Activated effector memory CD4-positive, alpha-beta T cell treated with anti-CD3 and anti-CD28 coated beads, Interleukin-2, amount 50 U/mL, for 16 hours (primary cell): ENCODE data around the gene PSMC1.
"Not testable (repeated sequence)": the region's sequence is repeated elsewhere in the genome, so short reads cannot be mapped to it uniquely, and the experiment has no call there.

Experiments used
- DNase-seq: peaks from one replicate; pipeline ENCODE4 v3.0.0-alpha.2; 2020

The PSMC1 gene

DNA sequence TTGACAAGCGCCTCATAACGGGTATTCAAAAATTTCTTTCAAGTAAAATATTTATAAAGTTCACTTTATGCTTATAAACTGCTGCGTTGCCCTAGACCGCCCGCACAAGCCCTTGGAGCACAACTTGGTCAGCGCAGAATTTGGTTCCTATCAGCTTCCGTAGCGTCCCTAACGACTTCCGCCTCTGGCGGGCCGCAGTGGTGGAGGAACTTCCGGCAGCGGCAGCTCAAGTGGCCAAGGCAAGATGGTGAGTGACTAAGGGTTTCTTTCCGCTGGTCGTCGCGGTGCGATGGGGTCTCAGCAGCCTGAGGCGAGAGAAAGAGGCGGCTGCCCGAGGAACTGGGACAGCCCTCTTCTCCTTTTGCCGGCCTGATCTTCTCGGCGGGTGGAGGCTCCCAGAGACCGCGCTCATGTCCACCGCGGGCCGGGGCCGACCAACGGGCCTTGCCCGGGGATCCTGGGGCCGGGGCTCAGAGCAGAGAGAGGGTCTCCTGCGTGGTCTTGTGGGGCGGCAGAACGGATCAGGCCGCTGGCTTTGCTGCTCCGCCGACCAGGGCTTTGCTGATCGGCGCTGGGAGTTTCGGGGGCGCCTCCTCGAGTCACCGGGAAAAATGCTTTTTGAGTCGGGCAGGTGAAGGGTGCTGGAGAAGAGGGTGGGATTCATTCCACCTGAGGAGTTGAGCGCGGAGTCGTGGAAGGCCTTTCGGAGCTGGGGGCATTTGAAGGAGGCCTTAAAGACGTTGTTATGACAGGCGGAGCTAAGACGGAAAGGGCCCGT lies at the start of gene PSMC1:
TSS of gene PSMC1 (plus strand) at position 200 of the 778 bp plus-strand sequence. CDS start at position 245, 45 bp downstream.
- DNase-seq, result peak; percentile 95

DNA sequence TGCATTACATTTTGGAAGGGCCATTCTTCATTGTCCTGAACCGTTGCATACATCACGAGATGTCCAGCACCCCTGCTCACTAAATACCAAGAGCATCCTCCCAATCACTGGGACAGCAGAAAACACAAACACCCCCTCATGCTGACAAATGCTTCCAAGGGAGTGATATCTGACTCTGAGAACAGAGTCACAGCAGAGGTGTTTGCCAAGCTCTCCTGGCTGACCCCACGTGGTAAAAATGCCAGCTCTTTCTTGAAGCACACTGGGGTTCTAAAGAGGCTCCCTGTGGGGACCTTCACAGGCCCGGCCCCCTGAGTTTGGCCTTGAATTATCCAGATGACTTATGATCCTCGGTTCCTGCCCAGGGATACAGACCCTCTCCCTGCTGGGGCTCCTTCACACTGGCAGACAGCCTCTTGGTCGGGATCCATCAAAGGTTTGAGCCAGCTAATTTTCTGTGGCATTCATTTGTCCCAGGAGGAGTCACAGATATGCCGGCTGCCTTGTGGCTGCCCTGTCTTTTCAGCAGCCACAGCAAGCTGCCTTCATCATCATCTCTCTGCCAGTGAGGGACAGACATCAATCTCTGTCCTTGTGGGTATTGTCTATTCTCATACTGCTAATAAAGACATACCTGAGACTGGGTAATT lies 43.1 kb upstream of the PSMC1 start:
- no peak for DNase-seq

DNA sequence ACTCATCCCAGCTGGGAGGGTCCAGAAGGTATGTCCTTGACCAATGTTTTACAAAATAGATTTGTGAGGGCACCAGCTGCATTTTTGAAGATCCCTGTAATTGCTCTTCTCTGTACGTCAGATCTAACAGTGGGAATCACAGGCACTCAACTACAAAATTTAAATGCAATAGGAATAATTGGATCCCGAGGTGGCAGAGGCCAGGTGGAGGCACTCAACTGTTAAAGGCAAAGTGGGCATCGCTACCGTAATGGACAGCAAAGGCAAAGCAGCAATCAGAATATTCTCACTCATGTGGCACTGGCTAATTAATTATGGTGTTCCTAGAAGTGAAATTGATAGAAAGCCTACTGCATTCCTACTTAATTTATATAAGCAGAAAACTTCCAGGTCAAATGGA lies 27.9 kb upstream of the PSMC1 start:
- DNase-seq, result no peak

DNA sequence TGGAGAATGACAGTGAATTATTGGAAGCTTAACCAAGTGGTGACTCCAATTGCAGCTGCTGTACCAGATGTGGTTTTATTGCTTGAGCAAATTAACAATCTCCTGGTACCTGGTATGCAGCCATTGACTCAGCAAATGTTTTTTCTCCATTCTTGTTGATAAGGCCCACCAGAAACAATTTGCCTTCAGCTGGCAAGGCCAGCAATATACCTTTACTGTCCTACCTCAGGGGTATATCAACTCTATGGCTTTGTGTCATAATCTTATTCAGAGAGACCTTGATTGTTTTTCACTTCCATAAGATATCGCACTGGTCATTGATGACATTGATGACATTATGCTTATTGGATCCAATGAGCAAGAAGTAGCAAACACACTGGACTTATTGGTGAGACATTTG lies 26.4 kb upstream of the PSMC1 start:
- DNase-seq, result not testable (repeated sequence)

DNA sequence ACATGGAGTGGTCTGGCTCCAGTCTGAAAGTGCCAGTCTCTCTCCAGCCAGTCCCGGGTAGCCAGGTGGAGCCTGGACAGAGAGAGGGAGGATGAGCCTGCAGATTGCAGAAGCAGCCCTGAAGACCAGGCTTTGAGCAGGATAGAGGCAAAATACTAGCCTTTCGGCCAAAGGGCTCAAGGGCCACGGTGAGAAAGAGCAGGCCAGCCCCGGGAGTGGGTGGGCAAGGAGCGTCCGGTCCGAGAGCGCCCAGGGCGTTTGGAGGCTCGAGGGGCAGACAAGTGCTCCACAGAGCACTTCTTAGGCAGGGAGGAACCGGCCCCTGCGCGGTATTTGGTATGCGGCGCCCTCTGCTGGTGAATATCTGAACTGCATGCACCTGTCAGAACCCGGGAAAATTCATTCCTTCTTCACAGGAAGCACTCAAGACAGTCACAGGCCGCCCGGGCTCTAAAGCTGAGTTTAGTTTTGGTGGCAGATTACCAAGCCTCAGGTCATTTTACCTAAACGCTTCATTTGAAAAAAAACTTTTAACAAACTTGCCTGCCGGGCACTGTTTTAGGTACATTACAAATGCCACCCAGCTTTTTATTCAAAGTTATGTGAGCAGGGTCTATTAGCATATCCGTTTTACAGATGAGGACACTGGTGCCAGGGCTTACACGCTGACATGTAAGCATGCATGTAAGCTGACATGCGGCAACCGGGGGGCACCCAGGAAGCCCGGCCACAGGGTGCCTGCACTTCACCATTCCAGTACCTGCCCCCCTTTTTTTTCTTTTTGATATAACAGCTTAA lies 21.0 kb upstream of the PSMC1 start:
- DNase-seq, result peak; percentile 88

DNA sequence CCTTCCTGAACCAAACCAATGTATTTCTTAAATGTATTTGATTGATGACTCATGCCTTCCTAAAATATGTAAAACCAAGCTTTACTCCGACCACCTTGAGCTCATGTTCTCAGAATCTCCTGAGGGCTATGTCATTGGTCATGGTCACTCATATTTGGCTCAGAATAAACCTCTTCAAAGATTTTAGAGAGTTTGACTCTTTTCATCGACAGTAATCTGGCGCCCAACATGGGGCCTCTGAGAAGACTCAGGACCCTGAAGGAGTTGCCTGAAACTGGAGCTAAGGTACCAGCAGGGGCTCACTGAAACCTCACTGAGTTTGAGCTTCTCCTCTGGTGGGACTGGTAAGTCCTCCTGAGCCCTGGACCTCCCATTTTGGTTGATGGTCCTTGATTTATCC lies 17.2 kb upstream of the PSMC1 start:
- no peak for DNase-seq

DNA sequence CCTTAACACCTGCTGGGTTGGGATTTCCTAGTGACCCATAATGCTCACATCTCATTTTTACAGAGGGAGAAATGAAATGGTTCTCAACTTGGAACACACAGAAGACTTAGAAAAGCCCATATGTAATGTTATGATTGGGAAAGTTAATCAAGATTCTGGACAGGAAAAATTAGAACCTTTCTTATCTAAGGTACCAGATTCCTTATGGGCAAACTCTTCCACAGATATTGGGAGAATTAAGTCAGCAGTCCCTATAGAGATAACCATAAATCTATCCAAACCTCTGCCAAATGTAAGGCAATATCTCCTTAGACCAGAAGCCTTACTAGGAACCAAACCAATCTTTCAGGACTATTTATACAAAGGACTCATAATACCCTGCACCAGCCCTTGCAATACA lies 13.9 kb upstream of the PSMC1 start:
- no peak for DNase-seq

DNA sequence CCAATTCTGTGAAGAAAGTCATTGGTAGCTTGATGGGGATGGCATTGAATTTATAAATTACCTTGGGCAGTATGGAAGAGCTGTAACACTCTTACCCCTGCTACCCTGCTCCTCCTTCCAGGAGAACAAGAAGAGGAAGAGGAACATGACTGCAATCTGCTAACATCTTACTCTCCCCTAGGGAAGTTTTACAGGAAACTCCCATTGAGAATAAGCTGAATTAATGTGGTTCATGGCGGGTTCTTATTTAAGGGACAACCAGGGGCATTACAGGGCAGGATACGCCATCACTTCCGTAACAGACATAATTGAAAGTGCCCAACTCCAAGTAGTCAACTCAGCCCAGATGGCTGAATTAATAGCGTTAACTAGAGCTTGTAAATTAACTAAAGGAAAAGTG lies 9.4 kb upstream of the PSMC1 start:
- no peak for DNase-seq

DNA sequence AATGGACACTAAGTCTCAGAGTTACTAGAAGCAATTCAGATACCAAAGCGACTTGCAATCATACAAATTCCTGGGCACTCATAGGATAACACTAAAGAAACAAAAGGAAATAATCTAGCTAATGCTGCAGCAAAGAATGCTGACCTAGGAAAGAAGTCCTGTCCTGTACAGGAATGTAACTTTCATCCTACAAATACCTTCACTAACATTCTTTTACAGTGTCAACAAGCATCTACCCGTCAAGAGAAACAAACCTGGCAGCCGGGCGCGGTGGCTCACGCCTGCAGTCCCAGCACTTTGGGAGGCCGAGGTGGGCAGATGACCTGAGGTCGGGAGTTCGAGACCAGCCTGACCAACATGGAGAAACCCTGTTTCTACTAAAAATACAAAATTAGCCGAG lies 8.9 kb upstream of the PSMC1 start:
- DNase-seq, result not testable (repeated sequence)

DNA sequence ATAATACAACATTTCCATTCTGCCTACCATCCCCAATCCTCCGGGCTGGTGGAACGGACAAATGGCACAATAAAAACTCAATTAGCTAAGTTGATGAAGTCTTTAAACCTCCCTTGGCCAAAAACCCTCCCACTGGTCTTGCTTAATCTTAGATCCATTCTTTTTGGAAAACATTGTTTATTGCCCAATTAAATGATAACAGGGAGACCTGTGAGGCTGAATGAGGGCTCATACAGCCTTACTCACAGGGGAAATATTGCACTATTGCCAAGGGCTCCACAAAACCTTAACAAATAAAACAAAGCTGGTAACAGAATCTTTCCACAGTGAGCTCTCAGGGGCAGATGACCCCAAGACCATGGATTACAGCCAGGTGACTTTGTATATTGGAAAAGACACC lies 7.8 kb upstream of the PSMC1 start:
- DNase-seq, result no peak

DNA sequence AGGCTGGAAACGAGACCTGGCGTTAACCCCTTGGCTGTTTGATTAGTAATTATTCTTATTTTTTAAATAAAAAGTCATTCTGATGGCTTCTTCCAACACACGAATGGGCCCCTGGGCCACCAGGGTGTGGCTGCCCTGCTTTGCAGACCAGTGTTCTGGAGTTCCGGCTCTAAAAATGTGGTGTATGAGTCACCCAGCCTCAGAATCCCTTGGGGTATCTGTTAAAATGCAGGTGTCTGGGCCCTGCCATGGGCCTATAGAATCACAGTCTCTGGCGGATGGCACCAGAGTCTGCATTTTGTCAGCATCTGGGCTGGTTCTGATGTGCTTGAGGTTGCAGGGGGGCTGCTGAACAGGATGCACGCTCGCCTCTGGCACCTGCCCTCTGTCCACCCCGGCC lies 2.5 kb upstream of the PSMC1 start:
- DNase-seq, result no peak

DNA sequence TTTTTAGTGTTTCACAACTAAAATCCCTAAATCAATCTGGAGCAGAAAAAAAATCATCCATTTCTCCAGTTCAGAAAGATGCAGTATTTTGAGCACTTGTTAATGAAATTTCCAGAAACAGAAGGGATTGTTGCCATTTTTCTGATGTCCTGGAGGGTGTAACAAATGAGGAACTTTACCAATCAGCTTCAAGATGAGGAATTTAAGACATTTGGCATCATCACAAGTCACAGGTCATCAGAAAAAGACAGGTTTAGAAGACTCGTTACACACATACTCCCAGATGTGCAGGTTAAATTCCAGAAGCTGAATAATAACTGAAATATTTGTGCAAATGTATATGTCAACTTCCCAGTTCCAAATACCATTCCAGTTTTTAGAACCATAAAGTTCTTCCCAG lies 482 bp upstream of the PSMC1 start:
- DNase-seq, result no peak

DNA sequence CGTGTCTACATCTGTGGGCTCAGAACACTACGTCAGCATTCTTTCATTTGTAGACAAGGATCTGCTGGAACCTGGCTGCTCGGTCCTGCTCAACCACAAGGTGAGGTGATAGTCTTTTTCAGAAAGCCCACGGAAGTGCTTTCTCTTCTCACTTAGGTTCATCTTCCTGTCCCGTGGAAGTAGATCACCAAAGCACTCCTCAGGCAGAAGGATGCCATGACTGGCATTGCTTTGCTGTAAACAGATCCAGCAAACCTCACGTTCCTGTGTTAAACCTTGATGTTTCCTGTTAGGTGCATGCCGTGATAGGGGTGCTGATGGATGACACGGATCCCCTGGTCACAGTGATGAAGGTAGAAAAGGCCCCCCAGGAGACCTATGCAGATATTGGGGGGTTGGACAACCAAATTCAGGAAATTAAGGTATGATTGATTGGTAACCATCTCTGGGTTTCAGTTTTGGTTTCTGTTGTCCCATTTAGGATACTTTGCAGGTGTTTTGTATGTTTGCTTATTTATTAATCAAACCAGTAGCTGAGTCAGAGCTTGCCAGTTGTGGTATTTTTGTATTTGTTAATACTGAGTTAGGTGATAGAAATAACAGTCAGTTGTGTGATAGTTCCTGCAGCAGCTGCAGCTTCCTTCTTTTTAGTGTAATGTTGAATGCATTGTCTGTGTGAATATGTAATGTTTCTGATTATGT lies 7.5 kb downstream of the PSMC1 start:
- DNase-seq, result no peak

DNA sequence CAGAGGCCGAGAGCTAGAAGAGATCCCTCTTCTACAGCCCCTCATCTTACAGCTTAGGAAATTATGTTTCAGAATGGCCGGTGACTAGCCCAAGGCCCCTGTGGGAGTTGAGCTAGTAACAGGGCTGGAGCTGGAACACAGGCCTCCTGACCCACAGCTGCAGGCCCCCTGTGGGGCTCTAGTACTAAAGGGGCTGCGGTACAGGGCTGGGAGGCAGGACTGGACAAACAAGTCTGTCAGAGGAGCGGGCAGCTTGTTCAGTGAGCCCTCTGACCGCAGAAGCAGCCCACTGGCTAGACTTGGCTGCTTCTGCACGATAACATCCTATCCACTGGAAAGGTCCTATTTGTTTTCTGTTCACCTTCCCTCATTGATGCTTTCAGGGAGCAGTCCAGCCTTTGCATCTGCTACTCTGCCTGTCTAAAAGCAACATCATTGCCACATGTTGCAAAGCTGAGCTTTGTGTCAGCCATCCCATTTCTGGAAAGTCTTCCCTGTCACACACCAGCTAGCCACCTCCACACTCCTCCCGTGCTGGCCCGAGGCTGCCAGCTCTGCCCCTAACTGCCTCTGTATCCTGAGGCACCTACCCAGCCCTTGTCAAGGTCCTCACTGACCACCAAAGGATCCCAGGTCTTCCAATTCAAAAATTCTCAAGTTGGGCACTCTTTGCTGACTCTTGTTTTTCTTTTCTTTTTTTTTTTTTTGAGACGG lies 10.2 kb downstream of the PSMC1 start:
- DNase-seq, result no peak

DNA sequence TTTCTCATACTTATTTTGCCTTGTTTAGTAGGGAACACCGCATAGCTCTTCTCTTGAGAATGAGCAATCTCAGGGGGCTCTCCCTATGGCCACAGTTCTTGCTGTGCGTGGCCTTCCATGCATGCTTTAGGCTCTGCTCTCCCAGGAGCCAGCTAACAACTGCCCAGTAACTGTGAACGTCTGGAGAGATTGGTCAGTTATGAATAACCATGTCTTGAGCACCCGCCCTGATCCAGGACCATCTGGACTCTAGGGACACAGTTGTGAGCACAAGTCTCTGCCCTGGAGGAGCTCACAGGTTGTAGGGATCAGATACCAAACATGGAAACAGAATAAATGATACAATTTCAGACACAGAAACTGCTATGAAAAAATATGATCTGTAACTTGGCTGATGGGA lies 12.1 kb downstream of the PSMC1 start:
- DNase-seq, result no peak

DNA sequence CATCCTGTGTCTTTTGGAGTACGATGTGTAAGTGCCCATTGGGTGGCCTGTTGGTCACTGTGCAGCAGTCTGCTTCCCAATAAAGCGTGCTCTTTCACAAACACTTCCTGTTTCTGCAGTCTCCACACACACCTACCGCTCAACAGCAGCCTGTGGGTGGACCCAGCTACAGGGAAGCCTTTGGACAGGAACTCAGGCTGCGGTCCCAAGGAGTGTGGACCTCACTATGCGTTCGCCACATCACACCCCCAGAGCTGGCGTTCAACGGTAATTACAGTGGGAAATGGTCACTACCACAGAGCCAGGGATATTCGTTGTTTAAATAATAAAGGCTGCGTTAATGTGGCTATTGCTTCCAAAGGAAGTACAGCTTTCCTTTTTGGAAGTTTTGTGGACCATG lies 16.2 kb downstream of the PSMC1 start:
- no peak for DNase-seq

DNA sequence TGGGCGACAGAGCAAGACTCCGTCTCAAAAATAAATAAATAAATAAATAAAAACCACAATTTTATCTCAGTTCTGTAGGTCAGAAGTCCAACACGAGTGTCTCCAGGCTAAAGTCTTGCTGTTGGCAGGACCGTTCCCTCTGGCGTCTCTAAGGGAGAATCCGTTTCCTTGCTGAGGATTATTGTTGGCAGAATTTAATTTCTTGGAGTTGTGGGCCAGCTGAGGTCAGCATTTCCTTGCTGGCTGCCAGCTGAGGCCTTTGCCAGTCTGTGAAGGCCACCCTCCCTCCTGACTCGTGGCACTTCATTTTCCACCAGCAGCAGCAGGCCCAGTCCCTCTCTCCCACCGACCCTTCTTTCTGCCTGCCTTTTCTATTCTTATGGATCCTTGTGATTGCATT lies 17.2 kb downstream of the PSMC1 start:
- DNase-seq, result no peak

DNA sequence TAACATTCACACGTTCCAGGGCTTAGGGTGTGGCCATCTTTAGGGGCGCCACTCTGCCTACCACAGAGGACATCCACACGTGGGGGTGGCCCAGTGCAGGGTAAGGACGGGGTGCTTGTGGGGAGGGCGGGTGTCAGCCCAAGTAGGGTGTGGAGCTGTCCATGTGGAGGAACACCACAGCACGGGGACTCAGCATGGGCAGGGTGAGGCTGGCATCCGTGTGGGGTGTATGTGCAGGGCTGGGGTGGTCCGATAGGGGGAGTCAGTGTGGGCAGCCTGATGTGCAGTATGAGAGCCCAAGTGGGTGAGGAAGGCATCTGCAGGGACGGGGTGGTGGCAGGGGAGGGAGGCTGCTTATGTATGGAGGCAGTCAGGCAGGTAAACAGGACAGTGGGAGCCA lies 17.7 kb downstream of the PSMC1 start:
- DNase-seq, result no peak

DNA sequence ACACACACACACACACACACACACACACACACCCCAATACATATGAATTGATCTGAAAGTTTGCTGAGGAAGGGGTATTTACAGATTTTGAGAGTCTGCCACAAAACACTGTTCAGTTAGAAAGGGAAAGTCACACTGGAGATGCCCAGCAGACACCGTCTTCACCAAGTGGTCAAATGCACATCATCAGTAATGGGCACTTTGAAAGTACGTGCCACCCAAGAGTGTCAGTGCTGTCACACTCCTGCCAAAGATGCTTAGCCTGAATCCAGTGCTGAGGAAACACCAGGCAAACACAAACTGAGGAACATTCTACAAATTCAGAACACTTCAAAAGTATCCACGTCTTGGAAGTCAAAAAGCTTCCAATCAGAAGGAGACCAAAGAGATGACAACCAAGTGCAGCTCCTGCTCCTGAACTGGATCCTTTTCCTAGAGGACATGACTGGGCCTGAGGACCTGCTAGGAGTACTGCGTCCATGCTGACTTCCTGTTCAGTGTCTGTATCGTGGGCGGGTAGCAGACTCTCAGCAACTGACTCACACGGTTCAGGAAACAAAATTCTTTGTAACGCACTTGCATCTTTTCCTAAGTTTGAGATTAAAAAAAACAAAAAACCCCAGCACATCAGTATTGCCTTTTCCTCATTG lies 18.6 kb downstream of the PSMC1 start:
- DNase-seq, result peak; percentile 71

DNA sequence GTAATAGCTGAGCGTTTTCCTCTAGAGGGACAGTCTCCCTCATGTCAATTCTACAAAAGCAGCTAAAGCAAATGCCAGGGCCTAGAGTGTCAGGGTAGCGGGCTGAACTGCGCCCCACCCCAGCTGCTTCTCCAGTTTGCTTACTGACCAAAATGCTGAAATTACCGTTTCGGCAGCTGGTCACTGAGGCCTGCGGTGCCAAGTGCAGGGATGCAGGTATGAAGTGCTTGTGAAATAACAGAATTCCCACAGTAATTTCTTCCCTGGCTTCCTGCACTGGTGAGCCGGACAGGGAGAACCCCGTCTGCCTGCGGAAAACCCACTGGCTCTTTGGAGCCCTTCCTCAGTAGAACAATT lies 19.1 kb downstream of the PSMC1 start:
- DNase-seq, result no peak

DNA sequence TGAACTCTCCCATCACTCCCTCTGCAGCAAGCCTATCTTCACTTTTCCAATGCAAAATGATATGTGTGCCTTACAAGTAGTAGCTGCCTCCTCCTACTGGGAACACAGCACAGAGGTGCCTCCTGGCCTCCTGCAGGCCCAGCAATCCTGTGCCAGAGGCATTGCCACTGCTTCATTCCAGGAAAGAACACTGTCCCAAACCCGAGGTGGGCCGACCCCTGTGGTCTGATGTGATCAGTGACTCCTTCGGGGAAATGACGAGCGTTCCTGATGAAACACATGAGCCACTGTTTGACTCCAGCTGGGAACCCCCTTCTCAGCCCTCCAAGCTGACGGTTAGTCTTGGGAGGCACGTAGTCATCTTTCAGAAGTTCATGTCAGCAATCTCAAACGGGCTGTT lies 19.5 kb downstream of the PSMC1 start:
- peak; percentile 69 for DNase-seq
